ENCODE results near the gene CCNY.

Gene CCNY

GRCh38 chr10:35339942-35340341, 3.6 kb downstream of the CCNY start:
- no peak for TF ChIP-seq ZBTB7A (IDR thresholded peaks at IDR 0.05; ENCODE audit: low read depth)
- TF ChIP-seq, protein P1, sequence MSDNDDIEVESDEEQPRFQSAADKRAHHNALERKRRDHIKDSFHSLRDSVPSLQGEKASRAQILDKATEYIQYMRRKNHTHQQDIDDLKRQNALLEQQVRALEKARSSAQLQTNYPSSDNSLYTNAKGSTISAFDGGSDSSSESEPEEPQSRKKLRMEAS (IDR thresholded peaks at IDR 0.05): no peak
- no peak for TF ChIP-seq FOXM1 (IDR thresholded peaks at IDR 0.05; ENCODE audit: borderline replicate concordance, low read depth)
- no peak for TF ChIP-seq EGR1 (IDR thresholded peaks at IDR 0.05)
- TF ChIP-seq CEBPB (IDR thresholded peaks at IDR 0.05): no peak
- TF ChIP-seq, protein P2, sequence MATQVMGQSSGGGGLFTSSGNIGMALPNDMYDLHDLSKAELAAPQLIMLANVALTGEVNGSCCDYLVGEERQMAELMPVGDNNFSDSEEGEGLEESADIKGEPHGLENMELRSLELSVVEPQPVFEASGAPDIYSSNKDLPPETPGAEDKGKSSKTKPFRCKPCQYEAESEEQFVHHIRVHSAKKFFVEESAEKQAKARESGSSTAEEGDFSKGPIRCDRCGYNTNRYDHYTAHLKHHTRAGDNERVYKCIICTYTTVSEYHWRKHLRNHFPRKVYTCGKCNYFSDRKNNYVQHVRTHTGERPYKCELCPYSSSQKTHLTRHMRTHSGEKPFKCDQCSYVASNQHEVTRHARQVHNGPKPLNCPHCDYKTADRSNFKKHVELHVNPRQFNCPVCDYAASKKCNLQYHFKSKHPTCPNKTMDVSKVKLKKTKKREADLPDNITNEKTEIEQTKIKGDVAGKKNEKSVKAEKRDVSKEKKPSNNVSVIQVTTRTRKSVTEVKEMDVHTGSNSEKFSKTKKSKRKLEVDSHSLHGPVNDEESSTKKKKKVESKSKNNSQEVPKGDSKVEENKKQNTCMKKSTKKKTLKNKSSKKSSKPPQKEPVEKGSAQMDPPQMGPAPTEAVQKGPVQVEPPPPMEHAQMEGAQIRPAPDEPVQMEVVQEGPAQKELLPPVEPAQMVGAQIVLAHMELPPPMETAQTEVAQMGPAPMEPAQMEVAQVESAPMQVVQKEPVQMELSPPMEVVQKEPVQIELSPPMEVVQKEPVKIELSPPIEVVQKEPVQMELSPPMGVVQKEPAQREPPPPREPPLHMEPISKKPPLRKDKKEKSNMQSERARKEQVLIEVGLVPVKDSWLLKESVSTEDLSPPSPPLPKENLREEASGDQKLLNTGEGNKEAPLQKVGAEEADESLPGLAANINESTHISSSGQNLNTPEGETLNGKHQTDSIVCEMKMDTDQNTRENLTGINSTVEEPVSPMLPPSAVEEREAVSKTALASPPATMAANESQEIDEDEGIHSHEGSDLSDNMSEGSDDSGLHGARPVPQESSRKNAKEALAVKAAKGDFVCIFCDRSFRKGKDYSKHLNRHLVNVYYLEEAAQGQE (IDR thresholded peaks at IDR 0.05; ENCODE audit: low read depth): no peak
- no peak for TF ChIP-seq RAD21 (IDR thresholded peaks at IDR 0.05; ENCODE audit: low read depth)
- TF ChIP-seq EP300 (IDR thresholded peaks at IDR 0.05; ENCODE audit: borderline replicate concordance): no peak

GRCh38 chr10:35340975-35341374, 4.7 kb downstream of the CCNY start:
- TF ChIP-seq TEAD4 (IDR thresholded peaks at IDR 0.05): no peak
- TF ChIP-seq FOXM1 (IDR thresholded peaks at IDR 0.05; ENCODE audit: borderline replicate concordance, low read depth): no peak
- TF ChIP-seq YY1 (IDR thresholded peaks at IDR 0.05; ENCODE audit: low read depth): no peak
- TF ChIP-seq EGR1 (IDR thresholded peaks at IDR 0.05): no peak
- TF ChIP-seq CEBPB (IDR thresholded peaks at IDR 0.05): no peak
- TF ChIP-seq EP300 (IDR thresholded peaks at IDR 0.05; ENCODE audit: borderline replicate concordance): no peak
- TF ChIP-seq USF1 (IDR thresholded peaks at IDR 0.05): no peak
- no peak for TF ChIP-seq ZBTB7A (IDR thresholded peaks at IDR 0.05; ENCODE audit: low read depth)
- TF ChIP-seq, protein P2 (IDR thresholded peaks at IDR 0.05; ENCODE audit: low read depth): no peak
- no peak for TF ChIP-seq CREB1 (IDR thresholded peaks at IDR 0.05; ENCODE audit: low read depth)
- TF ChIP-seq RAD21 (IDR thresholded peaks at IDR 0.05; ENCODE audit: low read depth): no peak
- TF ChIP-seq NFIC (IDR thresholded peaks at IDR 0.05): no peak
- no peak for TF ChIP-seq TCF12 (IDR thresholded peaks at IDR 0.05; ENCODE audit: low read depth)
- no peak for TF ChIP-seq TAF1 (IDR thresholded peaks at IDR 0.05; ENCODE audit: low read depth)
- TF ChIP-seq, protein P1 (IDR thresholded peaks at IDR 0.05): no peak

GRCh38 chr10:35341521-35341920, 5.2 kb downstream of the CCNY start:
- TF ChIP-seq CEBPB (IDR thresholded peaks at IDR 0.05) (no peak), USF1 (IDR thresholded peaks at IDR 0.05) (no peak), EGR1 (IDR thresholded peaks at IDR 0.05) (no peak), TEAD4 (IDR thresholded peaks at IDR 0.05) (no peak), EP300 (IDR thresholded peaks at IDR 0.05; ENCODE audit: borderline replicate concordance) (no peak), ZBTB7A (IDR thresholded peaks at IDR 0.05; ENCODE audit: low read depth) (no peak), YY1 (IDR thresholded peaks at IDR 0.05; ENCODE audit: low read depth) (no peak), FOXM1 (IDR thresholded peaks at IDR 0.05; ENCODE audit: borderline replicate concordance, low read depth) (no peak), CREB1 (IDR thresholded peaks at IDR 0.05; ENCODE audit: low read depth) (no peak), TAF1 (IDR thresholded peaks at IDR 0.05; ENCODE audit: low read depth) (no peak), NFIC (IDR thresholded peaks at IDR 0.05) (no peak), TCF12 (IDR thresholded peaks at IDR 0.05; ENCODE audit: low read depth) (no peak), RAD21 (IDR thresholded peaks at IDR 0.05; ENCODE audit: low read depth) (no peak)
- TF ChIP-seq, protein P2 (IDR thresholded peaks at IDR 0.05; ENCODE audit: low read depth): no peak
- TF ChIP-seq, protein P1 (IDR thresholded peaks at IDR 0.05): no peak

DNA sequence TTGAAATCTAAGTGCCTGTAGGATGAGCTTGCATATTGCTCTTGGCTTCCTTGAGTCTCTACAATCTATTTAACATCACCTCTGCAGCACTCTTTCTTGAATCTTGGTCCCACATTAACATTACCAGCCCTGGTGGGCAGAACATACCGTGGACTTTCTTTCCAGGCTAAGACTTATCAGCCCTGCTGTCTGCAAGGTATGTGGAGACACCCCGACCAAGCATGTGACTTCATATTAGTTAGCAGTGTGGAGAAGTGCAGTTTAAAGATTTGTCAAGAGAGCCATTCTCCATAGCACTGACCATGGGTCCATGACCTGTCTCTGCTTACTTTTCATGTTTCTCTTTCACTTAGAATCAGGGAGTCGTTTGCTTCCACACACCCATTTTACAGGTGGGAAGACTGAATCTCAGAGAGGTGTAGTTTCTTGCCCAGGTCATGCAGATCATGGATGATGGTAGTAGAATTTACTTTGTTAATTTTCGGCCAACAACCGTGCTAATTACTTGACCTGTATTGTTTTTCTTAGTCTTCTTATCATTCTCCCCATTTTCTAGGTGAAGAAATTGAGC, 6.0 kb downstream of the CCNY start:
- no peak for TF ChIP-seq NFIC (IDR thresholded peaks at IDR 0.05)
- TF ChIP-seq, protein P2 (IDR thresholded peaks at IDR 0.05; ENCODE audit: low read depth): no peak
- TF ChIP-seq ZBTB7A (IDR thresholded peaks at IDR 0.05; ENCODE audit: low read depth): no peak
- no peak for TF ChIP-seq USF1 (IDR thresholded peaks at IDR 0.05)
- TF ChIP-seq RAD21 (IDR thresholded peaks at IDR 0.05; ENCODE audit: low read depth): no peak
- no peak for TF ChIP-seq FOXM1 (IDR thresholded peaks at IDR 0.05; ENCODE audit: borderline replicate concordance, low read depth)

Data from Ishikawa (cell line).